Adrenal gland (tissue), 12 donors: ENCODE measurements around the gene KCNK3. TPM values are rescaled to one million over a fixed set of nuclear protein-coding genes. Genes with fewer than 3 reads are reported as not detected.
A peak's percentile ranks its signal among the peaks of the same experiment; 100 is the strongest.

ENCODE experiments used
- DNase-seq, 7 donors: peaks; one replicate each; pipeline ENCODE4 v3.0.0-alpha.2; 2019 to 2020
- H3K27ac ChIP-seq, 5 donors: fragments of 200-600 bp; sonication (generic) in 4 of 5; 1 replicate in 3 of 5; 2 replicates in 2 of 5; pipeline versions ENCODE4 v1.5.1 to v1.8.0; 2016 to 2020; ENCODE audit warnings: mild to moderate bottlenecking in 1 of 5
- H3K27me3 ChIP-seq: fragments of 200-600 bp; 2 replicates; pipeline ENCODE4 v1.8.0; 2021
- H3K36me3 ChIP-seq, 2 donors: fragments of 200-600 bp; replicated peaks in 1 of 2; 1 replicate in 1 of 2; 2 replicates in 1 of 2; pipeline versions ENCODE4 v1.5.1 to v1.8.0; 2018 to 2022
- H3K4me1 ChIP-seq, 2 donors: fragments of 200-600 bp; replicated peaks in 1 of 2; 1 replicate in 1 of 2; 2 replicates in 1 of 2; pipeline versions ENCODE4 v1.5.1 to v1.8.0; 2018 to 2021
- H3K4me3 ChIP-seq, 4 donors: fragments of 200-600 bp; sonication (generic) in 3 of 4; one replicate each; pipeline ENCODE4 v1.5.1; 2016 to 2018
- H3K9me3 ChIP-seq, 3 donors: fragments of 200-600 bp; sonication (generic) in 1 of 3; replicated peaks in 1 of 3; 1 replicate in 2 of 3; 2 replicates in 1 of 3; pipeline versions ENCODE4 v1.5.1 to v1.8.0; 2016 to 2021
- POLR2A ChIP-seq, 2 donors: fragments of 450-650 bp; IDR thresholded peaks; one replicate each; pipeline ENCODE4 v1.6.1; 2017; ENCODE audit warnings: antibody characterized with exemption in 2 of 2, mild to moderate bottlenecking in 2 of 2, moderate library complexity in 1 of 2
- WGBS, 4 donors: extraction: QIAGEN DNeasy Blood & Tissue Kit in 2 of 4; methylation state at CpG; one replicate each; pipeline versions ENCODE4 v1.1.5 to v1.1.7; 2013 to 2017; 5-methylcytosine and 5-hydroxymethylcytosine counted together
- intact Hi-C, 2 donors: fragments of 100-400 bp; cut with DNase I; formaldehyde crosslinking; loops; one replicate each; pipeline versions ENCODE4 v1.14.1 to v1.15.0; 2022 to 2023
- polyA plus RNA-seq, 3 donors: library from polyadenylated mRNA; stranded (reverse); fragments of 200-250 nt in 2 of 3; fragments of 350-450 nt in 1 of 3; fragmentation: Illumina TruSeq in 1 of 3; extraction: RNeasy Lipid Tissue Mini Kit (QIAGEN cat#74804) in 1 of 3; gene quantifications; one replicate each; pipeline ENCODE4 v1.2.3, GENCODE V29; 2013 to 2014
- total RNA-seq, 9 donors: library from RNA; depleted of rRNA in 4 of 9; stranded (reverse); fragments of >200 nt in 4 of 9; fragments of 120-200 nt in 1 of 9; fragmentation: NEBNext Ultra II Directional in 1 of 9; extraction: Animal tissue kit (Norgen Biotek cat#: 25700) in 1 of 9; gene quantifications; one replicate each; pipeline versions ENCODE4 v1.1.0 to v1.2.4, GENCODE V29; 2013 to 2023
- TF ChIP-seq, protein P1 (sequence below), 6 experiments: fragments of 450-650 bp in 4 of 6; fragments of 200-600 bp in 2 of 6; sonication (generic) in 1 of 6; IDR thresholded peaks; 1 replicate in 5 of 6; 2 replicates in 1 of 6; pipeline versions ENCODE4 v1.5.1 to v1.8.0; 2016 to 2021; ENCODE audit warnings: antibody characterized with exemption in 6 of 6, mild to moderate bottlenecking in 2 of 6, moderate library complexity in 1 of 6
- donor health status: healthy with polysubstance abuse.
- donor health status: Bipolar disorder and iron deficiency.
- donor health status: DM: yes; HTN: yes; CAD: no.
- donor health status: DM: no; HTN: no; CAD: no.
- donor health status: DM: no; HTN: no; CAD: no.
- donor health status: DM: yes; HTN: yes; CAD: no.

The KCNK3 gene
- total and polyA plus RNA-seq, 12 donors: 69.6 to 595 (median 382) TPM

- Histone ChIP-seq H3K36me3 (no peaks in the 10 kb centered on the region), H3K9me3 (no peaks in the 10 kb centered on the region), H3K27ac (no peak overlapping the region), H3K4me3 (no peak overlapping the region), H3K4me1 (peaks cover 23 to 45% of the 10 kb centered on the region in 2 donors), H3K27me3 (no peaks in the 10 kb centered on the region)
- no peak for DNase-seq
- intact Hi-C loops: no loop called here
- TF ChIP-seq, protein P1, sequence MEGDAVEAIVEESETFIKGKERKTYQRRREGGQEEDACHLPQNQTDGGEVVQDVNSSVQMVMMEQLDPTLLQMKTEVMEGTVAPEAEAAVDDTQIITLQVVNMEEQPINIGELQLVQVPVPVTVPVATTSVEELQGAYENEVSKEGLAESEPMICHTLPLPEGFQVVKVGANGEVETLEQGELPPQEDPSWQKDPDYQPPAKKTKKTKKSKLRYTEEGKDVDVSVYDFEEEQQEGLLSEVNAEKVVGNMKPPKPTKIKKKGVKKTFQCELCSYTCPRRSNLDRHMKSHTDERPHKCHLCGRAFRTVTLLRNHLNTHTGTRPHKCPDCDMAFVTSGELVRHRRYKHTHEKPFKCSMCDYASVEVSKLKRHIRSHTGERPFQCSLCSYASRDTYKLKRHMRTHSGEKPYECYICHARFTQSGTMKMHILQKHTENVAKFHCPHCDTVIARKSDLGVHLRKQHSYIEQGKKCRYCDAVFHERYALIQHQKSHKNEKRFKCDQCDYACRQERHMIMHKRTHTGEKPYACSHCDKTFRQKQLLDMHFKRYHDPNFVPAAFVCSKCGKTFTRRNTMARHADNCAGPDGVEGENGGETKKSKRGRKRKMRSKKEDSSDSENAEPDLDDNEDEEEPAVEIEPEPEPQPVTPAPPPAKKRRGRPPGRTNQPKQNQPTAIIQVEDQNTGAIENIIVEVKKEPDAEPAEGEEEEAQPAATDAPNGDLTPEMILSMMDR (IDR thresholded peaks at IDR 0.05): no peak
- no peak for TF ChIP-seq POLR2A (IDR thresholded peaks at IDR 0.05)
- WGBS, 4 donors: 89 to 96% (median 95%) methylated on average over 9 to 10 of the region's 10 CpGs
These were observed 70.5 kb downstream of the KCNK3 start for GRCh38 chr2:26763019-26763418.

DNA sequence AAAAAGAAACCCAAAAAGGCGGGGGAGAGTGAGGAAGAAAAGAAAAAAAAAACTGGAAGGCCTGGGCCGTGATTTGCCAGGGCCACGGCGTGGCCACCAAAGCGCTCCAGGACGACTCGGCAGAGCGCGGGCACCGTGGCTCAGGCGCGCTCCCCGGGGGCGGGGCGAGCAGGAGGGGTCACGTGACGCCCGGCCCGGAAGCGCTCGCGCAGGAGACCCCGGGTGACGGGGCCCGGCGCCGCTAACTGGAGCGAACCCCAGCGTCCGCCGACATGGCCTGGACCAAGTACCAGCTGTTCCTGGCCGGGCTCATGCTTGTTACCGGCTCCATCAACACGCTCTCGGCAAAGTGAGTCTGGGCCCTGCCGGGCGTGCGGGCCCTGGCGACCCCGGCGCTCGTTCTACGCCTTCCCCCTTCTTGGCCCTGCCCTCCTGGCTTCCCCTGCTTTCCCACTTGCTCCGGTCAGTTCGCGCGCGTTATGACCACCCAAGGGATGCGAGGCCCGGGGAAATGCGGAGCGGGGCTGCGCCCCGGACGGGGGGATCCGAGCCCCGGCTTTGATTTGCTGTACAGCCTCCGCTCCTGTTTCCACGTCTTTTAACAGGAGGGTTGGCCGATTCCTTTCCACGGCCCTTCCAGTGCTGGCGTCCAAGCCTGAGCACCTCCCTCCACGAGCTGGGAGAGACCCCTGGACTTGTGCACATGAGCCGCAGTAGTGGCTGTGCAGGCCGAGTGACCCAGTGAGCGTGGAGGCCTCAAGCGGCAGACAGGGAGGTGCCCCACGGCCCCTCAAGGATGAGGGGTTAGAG is 71.8 kb downstream of the KCNK3 start, which contains the start of gene SLC35F6:
Gene SLC35F6 (plus strand): TSS at position 207 of the 810 bp plus-strand sequence. CDS start 66 bp downstream, at position 273.
- peak; percentile 80 to 90 (median 87) for DNase-seq
- Histone ChIP-seq H3K27ac (peak within 1 kb of the TSS; percentile 27 to 97 (median 81)), H3K4me3 (peak within 1 kb of the TSS; percentile 46 to 92 (median 80)), H3K9me3 (no peaks in the 10 kb centered on the region), H3K27me3 (no peaks in the 10 kb centered on the region), H3K4me1 (peaks cover 18 to 43% of the 10 kb centered on the region in 2 donors), H3K36me3 (no peaks in the 10 kb centered on the region)
- intact Hi-C loops: no loop called here
- peak; percentile 57 to 78 for TF ChIP-seq POLR2A (IDR thresholded peaks at IDR 0.05)
- TF ChIP-seq, protein P1 (IDR thresholded peaks at IDR 0.05): no peak
- WGBS, 4 donors: 1% methylated on average over 29 to 68 of the region's 68 CpGs

DNA sequence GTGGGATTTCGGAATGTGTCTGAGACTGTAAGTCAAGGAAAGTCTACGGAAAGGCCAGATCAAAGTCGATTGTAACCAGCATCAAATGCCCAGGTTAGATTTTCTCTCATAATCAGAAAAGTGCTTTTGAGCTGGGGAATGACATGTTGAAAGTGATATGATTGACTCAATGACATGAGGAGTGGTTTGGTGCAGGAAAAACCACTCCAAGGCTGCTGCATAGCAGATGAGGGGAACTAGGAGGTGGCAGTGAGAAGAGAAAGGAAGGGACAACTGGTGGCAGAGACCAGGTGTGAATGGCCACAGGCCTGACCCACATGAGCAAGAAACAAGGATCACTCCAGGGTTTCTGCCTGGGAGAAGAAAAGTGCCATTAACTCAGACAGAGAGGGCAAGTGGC is 72.4 kb downstream of the KCNK3 start:
- DNase-seq: no peak
- Histone ChIP-seq H3K9me3 (no peaks in the 10 kb centered on the region), H3K4me3 (peak overlapping the region; percentile 46 to 92 (median 80)), H3K27ac (peak overlapping the region in 4 of 5 donors; percentile 72 to 97 (median 86)), H3K27me3 (no peaks in the 10 kb centered on the region), H3K4me1 (peaks cover 20 to 49% of the 10 kb centered on the region in 2 donors), H3K36me3 (no peaks in the 10 kb centered on the region)
- 10 to 26% (median 13%) methylated on average over 3 of the region's 3 CpGs for WGBS, 4 donors
- intact Hi-C loops: no loop called here
- no peak for TF ChIP-seq POLR2A (IDR thresholded peaks at IDR 0.05)
- TF ChIP-seq, protein P1 (IDR thresholded peaks at IDR 0.05): no peak

DNA sequence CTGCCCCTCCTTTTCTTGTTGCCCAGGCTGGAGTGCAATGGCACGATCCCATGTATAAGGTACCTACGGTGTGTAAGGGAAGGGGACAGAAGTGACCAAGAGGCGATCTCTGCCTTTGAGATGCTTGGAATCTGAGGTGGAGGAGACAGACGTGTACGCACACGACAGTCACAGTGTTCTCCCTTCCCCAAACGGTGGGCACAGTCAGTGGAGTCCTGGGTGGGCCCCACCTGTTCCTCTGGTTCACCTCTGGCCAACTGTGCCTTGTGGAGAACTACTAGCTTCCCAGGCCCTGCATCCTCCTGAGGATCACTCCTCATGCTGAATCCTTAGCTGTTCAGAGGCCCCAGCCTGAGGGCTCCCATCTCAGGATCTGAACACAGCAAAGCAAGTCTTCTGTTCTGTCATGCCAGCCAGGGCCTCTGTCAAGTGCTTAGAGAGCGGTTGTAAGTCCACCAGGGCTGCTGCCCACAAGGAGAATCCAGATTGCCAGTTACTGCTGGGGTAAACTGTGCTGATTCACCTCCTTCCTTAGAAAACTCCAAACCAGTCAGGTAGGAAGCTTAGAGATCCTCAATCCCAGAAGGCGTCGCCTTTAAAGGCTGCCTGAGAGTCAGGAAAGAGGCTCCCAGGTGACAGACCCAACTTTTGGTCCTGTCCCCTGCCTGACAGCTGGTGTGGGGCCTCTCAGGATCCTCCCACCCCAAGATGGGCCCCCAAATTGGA is 73.1 kb downstream of the KCNK3 start:
- H3K27me3 ChIP-seq: no peaks in the 10 kb centered on the region
- no peak for TF ChIP-seq POLR2A (IDR thresholded peaks at IDR 0.05)
- TF ChIP-seq, protein P1 (IDR thresholded peaks at IDR 0.05): no peak
- intact Hi-C loops: no loop called here
- H3K4me3 ChIP-seq: peak overlapping the region in 1 of 4 donors; percentile 79
- H3K27ac ChIP-seq: peak overlapping the region in 2 of 5 donors; percentile 90 to 97
- WGBS, 4 donors: 86 to 91% (median 89%) methylated on average over 7 to 10 of the region's 10 CpGs
- no peaks in the 10 kb centered on the region for H3K36me3 ChIP-seq
- H3K9me3 ChIP-seq: no peaks in the 10 kb centered on the region
- no peak for DNase-seq
- peaks cover 23 to 56% of the 10 kb centered on the region in 2 donors for H3K4me1 ChIP-seq
